GM19467 (cell line): ENCODE measurements around the gene ARID5A.
"Not testable (repeated sequence)": the region's sequence is repeated elsewhere in the genome, so short reads cannot be mapped to it uniquely, and the experiment has no call there.

ENCODE experiments used
- ATAC-seq: cut with Tn5 transposase; IDR thresholded peaks from one replicate; pipeline ENCODE4 v1.9.1; 2021; ENCODE audit warnings: mild to moderate bottlenecking, moderate library complexity; ENCODE audit not compliant: unreplicated experiment

Gene ARID5A

GRCh38 chr2:96536445-96537065 lies at the start of gene ARID5A:
TSS of gene ARID5A (plus strand) at chr2:96536752. CDS start at chr2:96536827, 75 bp downstream.
- ATAC-seq, result peak; percentile 41

GRCh38 chr2:96489261-96489660 lies 47.3 kb upstream of the ARID5A start:
- no peak for ATAC-seq

- no peak for ATAC-seq
Measured at GRCh38 chr2:96489663-96490062, 46.9 kb upstream of the ARID5A start.

GRCh38 chr2:96491860-96492497 lies 44.6 kb upstream of the ARID5A start:
- ATAC-seq, result no peak

GRCh38 chr2:96493072-96493471 lies 43.5 kb upstream of the ARID5A start:
- ATAC-seq, result no peak

GRCh38 chr2:96494188-96494587 lies 42.4 kb upstream of the ARID5A start:
- no peak for ATAC-seq

GRCh38 chr2:96495982-96496629 lies 40.4 kb upstream of the ARID5A start:
- ATAC-seq, result no peak

GRCh38 chr2:96498021-96498431 lies 38.5 kb upstream of the ARID5A start:
- ATAC-seq, result no peak

- not testable (repeated sequence) for ATAC-seq
Measured at GRCh38 chr2:96498611-96499010, 37.9 kb upstream of the ARID5A start.

GRCh38 chr2:96499061-96499960 lies 37.2 kb upstream of the ARID5A start:
- ATAC-seq, result no peak

GRCh38 chr2:96500385-96501066 lies 36.0 kb upstream of the ARID5A start:
- no peak for ATAC-seq

- no peak for ATAC-seq
Measured at GRCh38 chr2:96501471-96501874, 35.1 kb upstream of the ARID5A start.

GRCh38 chr2:96501886-96502810 lies 34.4 kb upstream of the ARID5A start:
- no peak for ATAC-seq

- ATAC-seq, result no peak
Measured at GRCh38 chr2:96502891-96503636, 33.5 kb upstream of the ARID5A start.

- no peak for ATAC-seq
Measured at GRCh38 chr2:96503637-96504243, 32.8 kb upstream of the ARID5A start.

GRCh38 chr2:96505231-96505889 lies 31.2 kb upstream of the ARID5A start, which contains the start of gene NEURL3:
TSS of gene NEURL3 (minus strand) at chr2:96505357. CDS start at chr2:96505286, 71 bp downstream.
- no peak for ATAC-seq

- ATAC-seq, result no peak
Measured at GRCh38 chr2:96506016-96506906, 30.3 kb upstream of the ARID5A start.
